Measurements from ENCODE around the gene RALGDS. TPM values are rescaled to one million over a fixed set of nuclear protein-coding genes. Genes with fewer than 3 reads are reported as not detected.

The RALGDS gene
- total and polyA plus RNA-seq, 2 of the 13 experiments (the other 11 are each of a cell fraction or from before 2014, with no cell fraction given) = 12.9 to 25.5 TPM

- TF ChIP-seq ZNF331 (CRISPR knock-in tag; IDR thresholded peaks at IDR 0.05) (peak; percentile 32; the same call in 1 of the 2 replicates), HDAC2 (CRISPR knock-in tag; IDR thresholded peaks at IDR 0.05) (peak; percentile 65), IKZF1 (IDR thresholded peaks at IDR 0.05) (no peak), MYPOP (CRISPR knock-in tag; IDR thresholded peaks at IDR 0.05) (0 out of 2 replicates have a peak, but pooled peaks have one; percentile 36), TBX2 (CRISPR knock-in tag; IDR thresholded peaks at IDR 0.05; ENCODE audit: borderline replicate concordance) (peak; percentile 98), ZNF280D (CRISPR knock-in tag; IDR thresholded peaks at IDR 0.05) (no peak), YEATS2 (CRISPR knock-in tag; IDR thresholded peaks at IDR 0.05; ENCODE audit: borderline replicate concordance) (peak; percentile 62; the same call in 1 of the 2 replicates), ISX (CRISPR knock-in tag; conservative IDR thresholded peaks at IDR 0.05) (no peak), DPF2 (CRISPR knock-in tag; IDR thresholded peaks at IDR 0.05; ENCODE audit: borderline replicate concordance, low read depth) (peak; percentile 69; the same call in 1 of the 2 replicates), ZNF615 (CRISPR knock-in tag; IDR thresholded peaks at IDR 0.05; ENCODE audit: borderline replicate concordance) (no peak), PPARG (CRISPR knock-in tag; conservative IDR thresholded peaks at IDR 0.05) (peak; percentile 74), ZNF18 (CRISPR knock-in tag; IDR thresholded peaks at IDR 0.05; ENCODE audit: insufficient replicate concordance) (peak; percentile 64), SKI (IDR thresholded peaks at IDR 0.05; ENCODE audit: partially characterized antibody) (peak; percentile 44), ZFP36L2 (CRISPR knock-in tag; IDR thresholded peaks at IDR 0.05) (no peak), IKZF5 (CRISPR knock-in tag; IDR thresholded peaks at IDR 0.05) (peak; percentile 81), ZNF749 (CRISPR knock-in tag; IDR thresholded peaks at IDR 0.05; ENCODE audit: borderline replicate concordance) (no peak), NONO (IDR thresholded peaks at IDR 0.05) (no peak), NONO (CRISPR knock-in tag; conservative IDR thresholded peaks at IDR 0.05) (0 out of 2 replicates have a peak, but pooled peaks have one; percentile 32), GABPB1 (CRISPR knock-in tag; IDR thresholded peaks at IDR 0.05) (peak; percentile 64), ZNF230 (CRISPR knock-in tag; IDR thresholded peaks at IDR 0.05) (0 out of 2 replicates have a peak, but pooled peaks have one; percentile 56)
These were observed 12.8 kb upstream of the RALGDS start (continued) for GRCh38 chr9:133133681-133134387.
